Neural progenitor cell (in vitro differentiated cells): Measurements from ENCODE around the gene NNMT.

Source experiments
- CTCF ChIP-seq: fragments of 200-600 bp; sonication (generic); IDR thresholded peaks from 2 replicates; pipeline ENCODE4 v1.5.1; 2017; ENCODE audit warnings: antibody characterized with exemption, mild to moderate bottlenecking
- EZH2 ChIP-seq: fragments of 200-600 bp; sonication (generic); IDR thresholded peaks from 2 replicates; pipeline ENCODE4 v1.6.1; 2017; ENCODE audit warnings: antibody characterized with exemption, mild to moderate bottlenecking, moderate library complexity
- EZH2phosphoT487 ChIP-seq: fragments of 200-600 bp; sonication (generic); IDR thresholded peaks from 2 replicates; pipeline ENCODE4 v1.6.1; 2017; ENCODE audit warnings: antibody characterized with exemption

GRCh38 chr11:114309517-114309916, 13.3 kb downstream of the NNMT start:
- TF ChIP-seq EZH2 (no peak), CTCF (no peak), EZH2phosphoT487 (no peak)
